H1 (cell line): Measurements from ENCODE around the gene HSD17B8. TPM values are rescaled to one million over a fixed set of nuclear protein-coding genes. Genes with fewer than 3 reads are reported as not detected.

Experiments used
- CTCF ChIA-PET: fragments of 300-600 bp; sonication (Branson Sonifier 250); formaldehyde crosslinking; loops from one replicate; lab custom pipeline; 2021; ENCODE audit not compliant: partially characterized antibody; lab: Charles Lee
- POLR2A ChIA-PET: fragments of 300-600 bp; sonication (Branson Sonifier 250); formaldehyde crosslinking; loops from one replicate; lab custom pipeline; 2021; ENCODE audit warnings: inconsistent platforms; ENCODE audit not compliant: partially characterized antibody; lab: Charles Lee
- DNase-seq, 2 experiments: peaks; one replicate each; pipeline versions ENCODE4 v3.0.0 to v3.0.0-alpha.2; 2010 to 2022; ENCODE audit warnings: low spot score in 2 of 2, low read depth in 1 of 2, mixed read lengths in 1 of 2
- FAIRE-seq: peaks from 2 replicates; lab custom pipeline; 2011; peaks lifted over from hg19 to GRCh38; lab: Jason Lieb, UNC
- H2AFZ ChIP-seq: 2 replicates; pipeline ENCODE4 v1.8.1; 2012; ENCODE audit warnings: low read length, inconsistent platforms
- H2AK5ac ChIP-seq: 2 replicates; pipeline ENCODE4 v1.6.1; 2013; ENCODE audit warnings: low read depth, low read length
- H2BK120ac ChIP-seq: replicated peaks from 2 replicates; pipeline ENCODE3; 2013; ENCODE audit warnings: low read depth, low read length, inconsistent platforms
- H2BK12ac ChIP-seq: 2 replicates; pipeline ENCODE4 v1.6.1; 2013; ENCODE audit warnings: low read depth, low read length
- H2BK15ac ChIP-seq: 2 replicates; pipeline ENCODE4 v1.6.1; 2013; ENCODE audit warnings: low read length
- H2BK20ac ChIP-seq: 2 replicates; pipeline ENCODE4 v1.6.1; 2013; ENCODE audit warnings: low read length
- H2BK5ac ChIP-seq: 2 replicates; pipeline ENCODE4 v1.6.1; 2013; ENCODE audit warnings: low read depth, low read length
- H3K14ac ChIP-seq: 2 replicates; pipeline ENCODE4 v1.6.1; 2013; ENCODE audit warnings: inconsistent platforms; ENCODE audit not compliant: insufficient read length
- H3K18ac ChIP-seq: 2 replicates; pipeline ENCODE4 v1.6.1; 2013; ENCODE audit warnings: low read length; ENCODE audit errors: extremely low read depth
- H3K23ac ChIP-seq: 2 replicates; pipeline ENCODE4 v1.6.1; 2013; ENCODE audit warnings: inconsistent platforms; ENCODE audit not compliant: insufficient read length
- H3K23me2 ChIP-seq: 2 replicates; pipeline ENCODE4 v1.6.1; 2013; ENCODE audit warnings: low read depth, low read length
- H3K27ac ChIP-seq: 2 replicates; pipeline ENCODE4 v1.6.1; 2011; ENCODE audit warnings: low read depth, low read length, inconsistent platforms
- H3K27me3 ChIP-seq, 4 experiments: replicated peaks in 1 of 4; 1 replicate in 1 of 4; 2 replicates in 3 of 4; pipeline versions ENCODE4 v1.6.1 to v1.8.1; 2011 to 2013; ENCODE audit warnings: low read length in 3 of 4, mild to moderate bottlenecking in 3 of 4, inconsistent platforms in 2 of 4, mixed read lengths in 2 of 4, moderate library complexity in 1 of 4; ENCODE audit not compliant: control insufficient read depth in 3 of 4, insufficient read depth in 3 of 4; ENCODE audit errors: extremely low read depth in 1 of 4
- H3K36me3 ChIP-seq, 4 experiments: 2 replicates each; pipeline versions ENCODE4 v1.6.1 to v1.8.1; 2011 to 2013; ENCODE audit warnings: mild to moderate bottlenecking in 4 of 4, low read length in 3 of 4, moderate library complexity in 2 of 4, control low read depth in 1 of 4, inconsistent platforms in 1 of 4; ENCODE audit not compliant: insufficient read depth in 4 of 4, control insufficient read depth in 2 of 4
- H3K4ac ChIP-seq: replicated peaks from 2 replicates; pipeline ENCODE3; 2013; ENCODE audit warnings: low read length, low read depth, mixed read lengths, inconsistent platforms; ENCODE audit not compliant: insufficient read length
- H3K4me1 ChIP-seq, 4 experiments: replicated peaks in 1 of 4; 1 replicate in 1 of 4; 2 replicates in 3 of 4; pipeline versions ENCODE4 v1.6.1 to v1.8.1; 2011 to 2013; ENCODE audit warnings: low read length in 3 of 4, inconsistent platforms in 2 of 4, mixed read lengths in 1 of 4; ENCODE audit not compliant: insufficient read depth in 4 of 4, control insufficient read depth in 3 of 4
- H3K4me2 ChIP-seq, 2 experiments: 2 replicates each; pipeline versions ENCODE4 v1.6.1 to v1.8.1; 2011 to 2013; ENCODE audit warnings: low read depth in 2 of 2, low read length in 2 of 2, control low read depth in 1 of 2, inconsistent platforms in 1 of 2, mild to moderate bottlenecking in 1 of 2; ENCODE audit not compliant: insufficient read depth in 1 of 2
- H3K4me3 ChIP-seq, 4 experiments: fragments of 200-600, 300-600 bp in 1 of 4; sonication (generic), shearing (Covaris generic), sonication (Bioruptor Twin) in 1 of 4; 2 replicates each; pipeline versions ENCODE4 v1.5.1 to v1.8.1; 2011 to 2016; ENCODE audit warnings: low read length in 4 of 4, low read depth in 3 of 4, control low read depth in 2 of 4, inconsistent platforms in 2 of 4, mild to moderate bottlenecking in 2 of 4, mixed read lengths in 1 of 4, moderate library complexity in 1 of 4; ENCODE audit not compliant: insufficient read depth in 2 of 4; ENCODE audit errors: extremely low read depth in 1 of 4
- H3K56ac ChIP-seq: replicated peaks from 2 replicates; pipeline ENCODE3; 2013; ENCODE audit warnings: low read depth, mild to moderate bottlenecking, mixed read lengths, low read length, inconsistent platforms; ENCODE audit not compliant: insufficient read length
- H3K79me1 ChIP-seq: 2 replicates; pipeline ENCODE4 v1.6.1; 2013; ENCODE audit warnings: low read depth, low read length, control low read depth
- H3K79me2 ChIP-seq, 2 experiments: 2 replicates each; pipeline versions ENCODE4 v1.6.1 to v1.8.1; 2012 to 2013; ENCODE audit warnings: low read length in 2 of 2, mild to moderate bottlenecking in 2 of 2, inconsistent platforms in 1 of 2; ENCODE audit not compliant: insufficient read depth in 2 of 2, control insufficient read depth in 1 of 2
- H3K9ac ChIP-seq, 4 experiments: replicated peaks in 1 of 4; 1 replicate in 1 of 4; 2 replicates in 3 of 4; pipeline versions ENCODE4 v1.6.1 to v1.8.1; 2011 to 2013; ENCODE audit warnings: low read depth in 3 of 4, low read length in 3 of 4, control low read depth in 2 of 4, mild to moderate bottlenecking in 2 of 4, moderate library complexity in 2 of 4, inconsistent platforms in 1 of 4; ENCODE audit errors: extremely low read depth in 1 of 4
- H3K9me3 ChIP-seq, 2 experiments: 2 replicates each; pipeline versions ENCODE4 v1.6.1 to v1.8.1; 2012 to 2013; ENCODE audit warnings: mild to moderate bottlenecking in 2 of 2, moderate library complexity in 2 of 2, control low read depth in 1 of 2, inconsistent platforms in 1 of 2, low read depth in 1 of 2, low read length in 1 of 2, mixed read lengths in 1 of 2; ENCODE audit not compliant: insufficient read depth in 2 of 2
- H4K20me1 ChIP-seq, 2 experiments: replicated peaks in 1 of 2; 2 replicates each; pipeline versions ENCODE3 to v1.8.1; 2011 to 2013; ENCODE audit warnings: inconsistent platforms in 2 of 2, low read length in 2 of 2, mild to moderate bottlenecking in 1 of 2; ENCODE audit not compliant: insufficient read depth in 2 of 2, control insufficient read depth in 1 of 2
- H4K5ac ChIP-seq: 2 replicates; pipeline ENCODE4 v1.6.1; 2013; ENCODE audit warnings: low read length, low read depth, mixed read lengths, inconsistent platforms; ENCODE audit not compliant: insufficient read length
- H4K8ac ChIP-seq: 2 replicates; pipeline ENCODE4 v1.8.0; 2013; ENCODE audit warnings: mild to moderate bottlenecking, moderate library complexity, low read length, inconsistent platforms; ENCODE audit not compliant: insufficient read depth; ENCODE audit errors: extremely low read depth
- H4K91ac ChIP-seq: replicated peaks from 2 replicates; pipeline ENCODE3; 2013; ENCODE audit warnings: low read length, mixed read lengths, inconsistent platforms; ENCODE audit not compliant: insufficient read length
- ASH2L ChIP-seq: fragments of 200-600, 300-600 bp; sonication (generic); IDR thresholded peaks from one replicate; pipeline ENCODE4 v1.7.1; 2017; ENCODE audit warnings: low read length
- CHD2 ChIP-seq: IDR thresholded peaks from 2 replicates; pipeline ENCODE4 v1.6.1; 2012; ENCODE audit warnings: low read length, improper control_type of control experiment
- RAD21 ChIP-seq, 2 experiments: IDR thresholded peaks in 1 of 2; conservative IDR thresholded peaks in 1 of 2; 2 replicates each; pipeline ENCODE4 v1.6.1; 2011; ENCODE audit warnings: low read depth in 2 of 2, low read length in 2 of 2, improper control_type of control experiment in 1 of 2, inconsistent platforms in 1 of 2, mild to moderate bottlenecking in 1 of 2, moderate library complexity in 1 of 2
- TBP ChIP-seq: IDR thresholded peaks from 2 replicates; pipeline ENCODE4 v1.6.1; 2011; ENCODE audit warnings: low read depth, low read length, improper control_type of control experiment
- ZNF274 ChIP-seq: IDR thresholded peaks from 2 replicates; pipeline ENCODE4 v1.7.0; 2012; ENCODE audit warnings: low read length, borderline replicate concordance; ENCODE audit errors: extremely low read depth
- WGBS, 2 experiments: shearing (Covaris generic) in 1 of 2; methylation state at CpG; one replicate each; pipeline versions ENCODE4 v1.1.6 to v1.1.7; 2013 to 2015; ENCODE audit warnings: low lambda C conversion rate in 2 of 2, mixed read lengths in 2 of 2, inconsistent platforms in 1 of 2, low coverage in 1 of 2, missing lambda C conversion rate in 1 of 2; ENCODE audit not compliant: insufficient replicate concordance in 2 of 2, insufficient coverage in 1 of 2, insufficient read length in 1 of 2; ENCODE audit errors: extremely low coverage in 1 of 2, missing lambda C conversion rate in 1 of 2; 5-methylcytosine and 5-hydroxymethylcytosine counted together
- polyA plus RNA-seq, 7 experiments: library from polyadenylated mRNA; depleted of rRNA in 3 of 7; stranded (reverse) in 5 of 7; unstranded in 2 of 7; fragments of >200 nt in 5 of 7; fragments of 200-250 nt in 2 of 7; gene quantifications; 1 replicate in 5 of 7; 2 replicates in 1 of 7; 4 replicates in 1 of 7; pipeline versions ENCODE4 v1.2.1 to v1.2.3, GENCODE V29; 2011 to 2013; ENCODE audit warnings: missing spikeins in 2 of 7, mixed read lengths in 2 of 7
- total RNA-seq: library from RNA; stranded (reverse); fragmentation: NEBNext Ultra II Directional; extraction: Animal tissue kit (Norgen Biotek cat#: 25700); gene quantifications from 2 replicates; pipeline ENCODE4 v1.2.1, GENCODE V29; 2021
- TF ChIP-seq, protein P1 (sequence below): IDR thresholded peaks from 2 replicates; pipeline ENCODE4 v1.6.1; 2012; ENCODE audit warnings: inconsistent platforms
- TF ChIP-seq, protein P2 (sequence below), 3 experiments: IDR thresholded peaks; 1 replicate in 2 of 3; 2 replicates in 1 of 3; pipeline versions ENCODE4 v1.5.1 to v1.6.1; 2011; ENCODE audit warnings: low read length in 3 of 3, mild to moderate bottlenecking in 3 of 3, inconsistent platforms in 2 of 3, low read depth in 1 of 3, moderate library complexity in 1 of 3; ENCODE audit not compliant: insufficient read depth in 1 of 3; ENCODE audit errors: control extremely low read depth in 1 of 3

Gene HSD17B8
- total and polyA plus RNA-seq, 2 of the 8 experiments (the other 6 are each of a cell fraction or from before 2014, with no cell fraction given): 3.3 to 17.1 TPM

DNA sequence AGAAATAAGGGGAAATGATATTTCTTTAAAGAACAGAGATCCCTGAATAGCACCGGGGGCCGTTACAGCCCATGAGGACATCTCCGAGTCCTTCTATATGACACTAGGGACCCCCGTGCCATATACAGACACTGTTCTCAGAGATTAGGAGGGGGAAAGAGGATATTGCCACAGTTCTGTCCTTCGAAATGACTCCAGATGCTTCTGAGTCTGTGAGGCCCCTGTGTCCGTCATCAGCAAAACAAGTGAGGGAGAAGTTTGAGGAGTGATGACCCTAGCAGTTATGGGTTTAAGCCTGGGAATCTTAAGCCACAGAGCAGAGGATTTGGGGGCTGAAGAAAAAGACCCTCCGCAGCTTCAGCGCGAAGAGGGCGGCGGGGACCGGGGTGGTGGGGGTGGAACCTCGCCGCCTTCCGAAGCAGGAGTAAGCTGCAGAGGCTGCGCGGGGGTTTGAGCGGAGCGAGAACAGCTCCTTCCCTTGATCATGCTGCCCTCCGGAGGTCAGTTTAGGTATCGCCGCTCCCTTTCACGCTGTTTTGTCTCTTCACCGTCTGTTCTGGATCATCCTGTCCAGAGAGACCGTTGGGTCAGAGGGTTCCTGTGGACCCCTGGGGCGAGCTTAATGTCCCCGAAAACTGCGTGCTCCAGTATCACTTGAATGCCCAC lies 43.7 kb downstream of the HSD17B8 start:
- H3K27ac ChIP-seq: no peak overlapping the region
- no peak overlapping the region for H3K18ac ChIP-seq
- peak overlapping the region; percentile 5 to 70 (median 52); a peak in 7 of 8 replicates for H3K4me3 ChIP-seq
- H3K23ac ChIP-seq: no peak overlapping the region
- H4K5ac ChIP-seq: no peak overlapping the region
- no peak overlapping the region for H2BK15ac ChIP-seq
- H4K20me1 ChIP-seq: no peaks in the 10 kb centered on the region
- H2AK5ac ChIP-seq: no peak overlapping the region
- no peaks in the 10 kb centered on the region for H3K79me1 ChIP-seq
- H3K79me2 ChIP-seq: no peaks in the 10 kb centered on the region
- peak; percentile 75 to 98 for DNase-seq
- H3K23me2 ChIP-seq: peaks cover 9% of the 10 kb centered on the region; the same call in 1 of the 2 replicates
- peaks cover 0 to 21% (median 11%) of the 10 kb centered on the region in 4 experiments; a peak in 6 of 7 replicates for H3K27me3 ChIP-seq
- peak; percentile 28 for FAIRE-seq
- no peak overlapping the region for H2BK12ac ChIP-seq
- H3K14ac ChIP-seq: no peak overlapping the region
- no peak overlapping the region for H3K4ac ChIP-seq
- ChIA-PET CTCF (interaction anchor here (0.5 to 7.9 kb wide), 41 partner anchors 12 to 1574 kb away, joined by 3 to 107 read pairs (median 5); partner anchors contain the start of genes HSD17B8, RING1, RPS18 and VPS52), POLR2A (interaction anchor here (0.6 to 2.2 kb wide), 18 partner anchors 8 to 276 kb away, joined by 3 to 15 read pairs (median 5); partner anchors contain the start of genes HSD17B8, RGL2, RING1 and RPS18)
- peak overlapping the region; percentile 63 to 98 for H3K4me2 ChIP-seq
- H3K36me3 ChIP-seq: peaks cover 0 to 2% (median 0%) of the 10 kb centered on the region in 4 experiments; a peak in 1 of 8 replicates
- peak overlapping the region; percentile 54; the same call in 1 of the 2 replicates for H2AFZ ChIP-seq
- H2BK5ac ChIP-seq: no peak overlapping the region
- no peaks in the 10 kb centered on the region for H3K9me3 ChIP-seq
- peaks cover 0 to 10% (median 7%) of the 10 kb centered on the region in 4 experiments; a peak in 4 of 7 replicates for H3K4me1 ChIP-seq
- no peak overlapping the region for H2BK20ac ChIP-seq
- H3K56ac ChIP-seq: no peak overlapping the region
- no peak overlapping the region for H2BK120ac ChIP-seq
- H3K9ac ChIP-seq: no peak overlapping the region
- 9% methylated on average over 17 of the region's 28 CpGs; no CpG with 5 or more reads in 1 of the 2 experiments for WGBS, 2 experiments
- no peak overlapping the region for H4K8ac ChIP-seq
- no peak overlapping the region for H4K91ac ChIP-seq
- TF ChIP-seq ZNF274 (no peak), ASH2L (peak; percentile 10), RAD21 (IDR thresholded peaks at IDR 0.05 in 1 of 2, conservative IDR thresholded peaks at IDR 0.05 in 1 of 2; ENCODE audit: low read depth in 2 of 2, low read length in 2 of 2) (peak; percentile 93 to 95), CHD2 (no peak), TBP (0 out of 2 replicates have a peak, but pooled peaks have one; percentile 21)
- TF ChIP-seq, protein P1, sequence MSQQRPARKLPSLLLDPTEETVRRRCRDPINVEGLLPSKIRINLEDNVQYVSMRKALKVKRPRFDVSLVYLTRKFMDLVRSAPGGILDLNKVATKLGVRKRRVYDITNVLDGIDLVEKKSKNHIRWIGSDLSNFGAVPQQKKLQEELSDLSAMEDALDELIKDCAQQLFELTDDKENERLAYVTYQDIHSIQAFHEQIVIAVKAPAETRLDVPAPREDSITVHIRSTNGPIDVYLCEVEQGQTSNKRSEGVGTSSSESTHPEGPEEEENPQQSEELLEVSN: 0 out of 2 replicates have a peak, but pooled peaks have one; percentile 28
- TF ChIP-seq, protein P2, sequence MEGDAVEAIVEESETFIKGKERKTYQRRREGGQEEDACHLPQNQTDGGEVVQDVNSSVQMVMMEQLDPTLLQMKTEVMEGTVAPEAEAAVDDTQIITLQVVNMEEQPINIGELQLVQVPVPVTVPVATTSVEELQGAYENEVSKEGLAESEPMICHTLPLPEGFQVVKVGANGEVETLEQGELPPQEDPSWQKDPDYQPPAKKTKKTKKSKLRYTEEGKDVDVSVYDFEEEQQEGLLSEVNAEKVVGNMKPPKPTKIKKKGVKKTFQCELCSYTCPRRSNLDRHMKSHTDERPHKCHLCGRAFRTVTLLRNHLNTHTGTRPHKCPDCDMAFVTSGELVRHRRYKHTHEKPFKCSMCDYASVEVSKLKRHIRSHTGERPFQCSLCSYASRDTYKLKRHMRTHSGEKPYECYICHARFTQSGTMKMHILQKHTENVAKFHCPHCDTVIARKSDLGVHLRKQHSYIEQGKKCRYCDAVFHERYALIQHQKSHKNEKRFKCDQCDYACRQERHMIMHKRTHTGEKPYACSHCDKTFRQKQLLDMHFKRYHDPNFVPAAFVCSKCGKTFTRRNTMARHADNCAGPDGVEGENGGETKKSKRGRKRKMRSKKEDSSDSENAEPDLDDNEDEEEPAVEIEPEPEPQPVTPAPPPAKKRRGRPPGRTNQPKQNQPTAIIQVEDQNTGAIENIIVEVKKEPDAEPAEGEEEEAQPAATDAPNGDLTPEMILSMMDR (IDR thresholded peaks at IDR 0.05; ENCODE audit: control extremely low read depth in 1 of 3, insufficient read depth in 1 of 3, low read depth in 1 of 3, low read length in 3 of 3): peak; percentile 88 to 96 (median 92)
